Peyer's patch (tissue), 4 donors: ENCODE data around the gene PACSIN2. TPM values are rescaled to one million over a fixed set of nuclear protein-coding genes. Genes with fewer than 3 reads are reported as not detected.

Experiments
- DNase-seq, 3 donors: peaks; one replicate each; pipeline ENCODE4 v3.0.0-alpha.2; 2017 to 2019
- H3K27ac ChIP-seq, 4 donors: fragments of 200-600 bp; sonication (generic); one replicate each; pipeline ENCODE4 v1.5.1; 2016 to 2019
- H3K27me3 ChIP-seq, 2 donors: fragments of 200-600 bp; sonication (generic); one replicate each; pipeline ENCODE4 v1.5.1; 2019
- H3K36me3 ChIP-seq, 3 donors: fragments of 200-600 bp; sonication (generic); one replicate each; pipeline ENCODE4 v1.5.1; 2016 to 2019
- H3K4me1 ChIP-seq, 4 donors: fragments of 200-600 bp; sonication (generic); one replicate each; pipeline ENCODE4 v1.5.1; 2016 to 2019
- H3K4me3 ChIP-seq, 4 donors: fragments of 200-600 bp; sonication (generic); 1 replicate in 3 of 4; 2 replicates in 1 of 4; pipeline ENCODE4 v1.5.1; 2016 to 2019; ENCODE audit warnings: mild to moderate bottlenecking in 1 of 4
- H3K9me3 ChIP-seq, 4 donors: fragments of 200-600 bp; sonication (generic); one replicate each; pipeline ENCODE4 v1.5.1; 2016 to 2019; ENCODE audit warnings: mild to moderate bottlenecking in 1 of 4
- POLR2A ChIP-seq, 2 donors: fragments of 450-650 bp; IDR thresholded peaks; one replicate each; pipeline ENCODE4 v1.5.1; 2017; ENCODE audit warnings: antibody characterized with exemption in 2 of 2, mild to moderate bottlenecking in 2 of 2, moderate library complexity in 2 of 2
- total RNA-seq, 4 donors: library from RNA; depleted of rRNA; stranded (reverse); fragments of >200 nt; gene quantifications; one replicate each; pipeline ENCODE4 v1.1.0, GENCODE V29; 2016
- TF ChIP-seq, protein P1 (sequence below), 6 experiments: fragments of 450-650 bp in 4 of 6; fragments of 200-600 bp in 2 of 6; sonication (generic) in 1 of 6; IDR thresholded peaks; one replicate each; pipeline ENCODE4 v1.5.1; 2017 to 2019; ENCODE audit warnings: antibody characterized with exemption in 6 of 6, mild to moderate bottlenecking in 3 of 6, moderate library complexity in 1 of 6

PACSIN2 gene, protein sequence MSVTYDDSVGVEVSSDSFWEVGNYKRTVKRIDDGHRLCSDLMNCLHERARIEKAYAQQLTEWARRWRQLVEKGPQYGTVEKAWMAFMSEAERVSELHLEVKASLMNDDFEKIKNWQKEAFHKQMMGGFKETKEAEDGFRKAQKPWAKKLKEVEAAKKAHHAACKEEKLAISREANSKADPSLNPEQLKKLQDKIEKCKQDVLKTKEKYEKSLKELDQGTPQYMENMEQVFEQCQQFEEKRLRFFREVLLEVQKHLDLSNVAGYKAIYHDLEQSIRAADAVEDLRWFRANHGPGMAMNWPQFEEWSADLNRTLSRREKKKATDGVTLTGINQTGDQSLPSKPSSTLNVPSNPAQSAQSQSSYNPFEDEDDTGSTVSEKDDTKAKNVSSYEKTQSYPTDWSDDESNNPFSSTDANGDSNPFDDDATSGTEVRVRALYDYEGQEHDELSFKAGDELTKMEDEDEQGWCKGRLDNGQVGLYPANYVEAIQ
- total RNA-seq = 100 to 1,000 TPM in 3 of 4 donors, 10 to 100 TPM in 1; 58.0 to 149 (median 110) TPM

DNA sequence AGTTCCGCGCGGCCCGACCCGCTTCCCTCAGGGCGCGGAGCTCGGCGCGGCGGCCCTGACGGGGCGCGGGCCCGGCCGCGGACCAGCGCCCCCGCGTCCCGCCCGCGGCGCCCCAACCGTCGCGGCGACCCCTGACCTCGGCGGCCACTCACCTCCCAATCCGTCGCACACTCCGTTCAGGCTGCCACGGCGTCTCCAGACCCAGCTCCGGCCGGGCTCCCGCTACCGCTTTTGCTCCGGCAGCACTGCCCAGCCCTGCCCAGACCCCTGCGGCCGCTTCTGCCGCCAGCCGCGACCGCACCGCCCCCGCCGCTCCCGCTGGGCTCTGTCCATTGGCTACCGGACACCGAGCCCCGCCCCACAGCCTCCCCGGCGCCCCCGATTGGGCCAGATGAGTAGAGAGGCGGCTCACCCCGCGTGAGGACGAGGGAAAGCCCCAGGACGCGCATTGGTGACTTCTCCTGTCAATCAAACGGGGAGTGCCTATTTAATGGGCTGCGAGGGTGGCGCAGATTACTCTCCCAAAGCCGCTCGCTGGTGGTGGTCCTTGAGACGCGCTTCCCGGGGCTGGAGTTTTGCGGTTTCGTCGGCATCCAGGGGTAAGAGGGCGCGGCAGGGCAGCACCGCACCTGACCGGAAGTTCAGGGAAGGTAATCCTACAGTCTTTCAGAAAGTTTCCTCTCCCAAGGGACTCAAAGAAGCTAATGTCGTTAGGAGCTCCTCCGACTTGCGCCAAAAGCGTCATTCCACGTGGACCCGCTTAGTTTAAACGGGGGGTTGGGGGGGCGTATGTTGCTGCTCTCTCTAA lies at the start of gene PACSIN2:
TSS of gene PACSIN2 (minus strand) at position 281 of the 808 bp plus-strand sequence. CDS start 103,069 bp downstream, outside the sequence.
- H3K27ac ChIP-seq = peak within 1 kb of the TSS; percentile 69 to 91 (median 80)
- H3K4me3 ChIP-seq = peak within 1 kb of the TSS; percentile 84 to 100 (median 94)
- H3K4me1 ChIP-seq = peaks cover 0 to 20% (median 5%) of the 10 kb centered on the region in 4 donors
- TF ChIP-seq, protein P1, sequence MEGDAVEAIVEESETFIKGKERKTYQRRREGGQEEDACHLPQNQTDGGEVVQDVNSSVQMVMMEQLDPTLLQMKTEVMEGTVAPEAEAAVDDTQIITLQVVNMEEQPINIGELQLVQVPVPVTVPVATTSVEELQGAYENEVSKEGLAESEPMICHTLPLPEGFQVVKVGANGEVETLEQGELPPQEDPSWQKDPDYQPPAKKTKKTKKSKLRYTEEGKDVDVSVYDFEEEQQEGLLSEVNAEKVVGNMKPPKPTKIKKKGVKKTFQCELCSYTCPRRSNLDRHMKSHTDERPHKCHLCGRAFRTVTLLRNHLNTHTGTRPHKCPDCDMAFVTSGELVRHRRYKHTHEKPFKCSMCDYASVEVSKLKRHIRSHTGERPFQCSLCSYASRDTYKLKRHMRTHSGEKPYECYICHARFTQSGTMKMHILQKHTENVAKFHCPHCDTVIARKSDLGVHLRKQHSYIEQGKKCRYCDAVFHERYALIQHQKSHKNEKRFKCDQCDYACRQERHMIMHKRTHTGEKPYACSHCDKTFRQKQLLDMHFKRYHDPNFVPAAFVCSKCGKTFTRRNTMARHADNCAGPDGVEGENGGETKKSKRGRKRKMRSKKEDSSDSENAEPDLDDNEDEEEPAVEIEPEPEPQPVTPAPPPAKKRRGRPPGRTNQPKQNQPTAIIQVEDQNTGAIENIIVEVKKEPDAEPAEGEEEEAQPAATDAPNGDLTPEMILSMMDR (IDR thresholded peaks at IDR 0.05) = peak in 1 of 6 experiments; percentile 2
- peak; percentile 94 to 98 for TF ChIP-seq POLR2A (IDR thresholded peaks at IDR 0.05)
- no peaks in the 10 kb centered on the region for H3K27me3 ChIP-seq
- H3K36me3 ChIP-seq = no peaks in the 10 kb centered on the region
- DNase-seq = peak; percentile 99 to 100 (median 99)
- H3K9me3 ChIP-seq = no peaks in the 10 kb centered on the region

DNA sequence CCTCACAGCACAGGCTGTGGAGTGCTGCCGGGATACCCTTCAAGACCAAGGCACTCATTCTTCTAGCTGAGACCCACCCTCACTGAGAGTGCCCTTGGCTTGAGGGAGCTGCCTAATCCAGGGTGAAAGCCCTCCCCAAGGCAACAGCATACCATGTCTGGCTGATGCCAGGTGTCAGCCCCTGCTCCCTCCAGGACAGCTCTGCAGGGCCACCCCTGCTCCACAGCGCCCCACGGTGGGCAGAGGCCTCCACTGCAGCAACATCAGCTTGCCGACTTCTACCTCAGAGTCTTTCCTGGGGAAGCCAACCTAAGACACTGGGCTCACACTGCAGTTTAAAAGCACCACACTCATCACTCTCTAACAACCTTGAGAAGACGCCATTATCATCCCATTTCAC lies 45.2 kb upstream of the PACSIN2 start:
- Histone ChIP-seq H3K27ac (no peak overlapping the region), H3K27me3 (no peaks in the 10 kb centered on the region), H3K36me3 (peaks cover 0 to 10% (median 0%) of the 10 kb centered on the region in 3 donors), H3K4me3 (no peak overlapping the region), H3K9me3 (no peaks in the 10 kb centered on the region), H3K4me1 (no peaks in the 10 kb centered on the region)
- DNase-seq = peak in 2 of 3 donors; percentile 52 to 61
- TF ChIP-seq POLR2A (IDR thresholded peaks at IDR 0.05) = no peak
- TF ChIP-seq, protein P1 (IDR thresholded peaks at IDR 0.05) = peak in 4 of 6 experiments; percentile 23 to 57 (median 46)

DNA sequence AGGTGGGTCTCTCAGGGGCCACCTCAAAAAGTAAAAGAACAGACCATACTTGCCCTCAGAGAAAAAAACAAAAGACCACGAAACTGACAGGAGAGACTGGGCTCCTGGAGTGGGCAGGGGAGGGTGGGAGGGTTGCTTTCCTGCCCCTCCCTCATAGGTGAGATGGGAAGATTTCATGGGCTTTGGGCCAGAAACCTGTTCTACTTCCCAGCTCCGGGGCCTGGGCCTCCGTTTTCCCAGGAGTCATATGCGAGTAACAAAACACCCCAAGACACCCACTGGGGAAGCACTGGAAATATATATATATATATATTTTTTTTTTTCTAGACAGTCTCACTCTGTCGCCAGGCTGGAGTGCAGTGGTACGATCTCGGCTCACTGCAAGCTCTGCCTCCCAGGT lies 42.7 kb upstream of the PACSIN2 start:
- no peak for TF ChIP-seq POLR2A (IDR thresholded peaks at IDR 0.05)
- TF ChIP-seq, protein P1 (IDR thresholded peaks at IDR 0.05) = no peak

DNA sequence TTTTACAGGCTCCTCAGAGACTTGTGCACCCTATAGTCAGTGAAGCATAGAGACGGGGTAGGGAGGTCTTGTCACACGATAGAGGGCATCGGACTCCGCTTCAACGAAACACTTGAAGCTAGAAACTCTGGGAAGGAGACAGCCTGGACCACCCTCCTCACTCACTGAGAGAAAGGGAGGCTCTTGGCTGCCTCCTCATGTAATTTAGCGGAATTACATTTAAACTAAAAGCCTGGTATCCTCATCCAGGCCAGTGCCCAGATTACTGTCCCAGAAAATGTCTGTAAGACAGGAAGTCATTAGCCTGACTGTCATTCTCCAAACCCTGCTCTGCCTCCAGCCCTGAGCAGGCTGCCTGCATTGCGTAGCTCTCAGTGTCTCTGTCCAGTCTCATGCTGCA lies 38.2 kb upstream of the PACSIN2 start:
- H3K27ac ChIP-seq = no peak overlapping the region
- no peaks in the 10 kb centered on the region for H3K36me3 ChIP-seq
- no peak for DNase-seq
- H3K4me3 ChIP-seq = no peak overlapping the region
- no peak for TF ChIP-seq POLR2A (IDR thresholded peaks at IDR 0.05)
- TF ChIP-seq, protein P1 (IDR thresholded peaks at IDR 0.05) = peak in 3 of 6 experiments; percentile 8 to 18 (median 16)
- no peaks in the 10 kb centered on the region for H3K4me1 ChIP-seq
- H3K27me3 ChIP-seq = no peaks in the 10 kb centered on the region
- no peaks in the 10 kb centered on the region for H3K9me3 ChIP-seq

More for the DNA sequence above, 42.7 kb upstream of the PACSIN2 start:
- no peak overlapping the region for H3K4me3 ChIP-seq
- H3K27ac ChIP-seq = no peak overlapping the region
- H3K27me3 ChIP-seq = no peaks in the 10 kb centered on the region
- H3K9me3 ChIP-seq = no peaks in the 10 kb centered on the region
- no peak for DNase-seq
- no peaks in the 10 kb centered on the region for H3K4me1 ChIP-seq
- H3K36me3 ChIP-seq = peaks cover 0 to 10% (median 0%) of the 10 kb centered on the region in 3 donors

DNA sequence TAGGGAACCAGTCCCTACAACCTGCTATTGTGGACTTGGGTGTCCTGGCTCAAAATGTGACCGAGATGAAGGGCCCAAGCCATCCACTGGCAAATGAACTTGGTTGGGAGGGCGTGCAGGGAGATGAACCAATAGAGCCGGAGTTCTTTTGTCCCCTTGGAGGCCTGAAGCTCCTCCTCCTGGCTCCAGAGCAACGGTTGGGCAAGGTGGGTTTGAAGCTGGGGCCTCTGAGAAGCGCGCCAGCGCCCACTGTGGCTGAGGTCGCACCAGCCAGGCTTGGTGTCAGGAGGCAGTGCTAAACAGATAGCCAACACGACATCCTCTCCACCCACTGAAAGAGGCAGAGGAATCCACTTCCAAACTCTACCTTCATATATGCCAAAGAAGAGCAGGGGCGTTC lies 36.0 kb upstream of the PACSIN2 start:
- TF ChIP-seq, protein P1 (IDR thresholded peaks at IDR 0.05) = no peak
- no peak for TF ChIP-seq POLR2A (IDR thresholded peaks at IDR 0.05)
- Histone ChIP-seq H3K36me3 (no peaks in the 10 kb centered on the region), H3K27me3 (no peaks in the 10 kb centered on the region), H3K27ac (no peak overlapping the region), H3K4me1 (no peaks in the 10 kb centered on the region), H3K9me3 (no peaks in the 10 kb centered on the region), H3K4me3 (no peak overlapping the region)
- DNase-seq = no peak
